Uterus (tissue), 2 donors: ENCODE measurements around the gene ARMC2.

ENCODE experiments used
- POLR2A ChIP-seq, 2 donors: fragments of 450-650 bp; IDR thresholded peaks; one replicate each; pipeline ENCODE4 v1.6.1; 2016; ENCODE audit warnings: antibody characterized with exemption in 2 of 2, mild to moderate bottlenecking in 1 of 2, moderate library complexity in 1 of 2
- TF ChIP-seq, protein P1 (sequence below), 4 experiments: fragments of 200-600 bp in 2 of 4; fragments of 450-650 bp in 2 of 4; sonication (generic) in 2 of 4; IDR thresholded peaks; one replicate each; pipeline ENCODE4 v1.5.1; 2016 to 2019; ENCODE audit warnings: antibody characterized with exemption in 4 of 4, mild to moderate bottlenecking in 2 of 4, moderate library complexity in 1 of 4

DNA sequence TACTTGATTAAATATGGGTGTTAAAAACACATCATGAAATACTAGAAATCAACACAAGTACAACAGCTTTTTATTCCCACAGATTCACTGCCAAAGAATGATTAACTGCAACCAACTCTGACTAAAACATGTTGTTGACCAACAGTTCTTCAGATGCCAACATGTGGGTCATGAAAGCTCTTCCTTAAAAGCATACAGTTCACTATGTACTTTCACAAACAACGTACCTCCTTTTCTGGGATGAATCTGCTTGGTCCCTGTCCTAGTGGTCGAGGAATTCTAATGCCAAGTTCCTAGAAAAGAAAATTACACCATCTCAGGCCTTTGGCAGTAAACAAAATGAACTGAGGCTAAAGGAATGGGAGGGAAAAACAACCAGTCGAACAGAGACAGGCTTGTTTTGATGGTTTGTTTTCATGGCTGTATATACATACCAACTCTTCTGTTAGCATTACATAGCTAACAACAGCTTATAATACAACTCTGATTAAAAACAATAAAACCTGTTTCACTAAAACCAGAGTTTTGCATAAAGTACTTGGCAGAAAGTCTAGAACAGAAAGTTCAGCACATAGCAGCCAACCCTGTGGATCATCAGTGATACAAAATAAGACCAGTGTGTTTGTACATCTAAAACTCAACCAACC, 154.0 kb downstream of the ARMC2 start:
- TF ChIP-seq, protein P1, sequence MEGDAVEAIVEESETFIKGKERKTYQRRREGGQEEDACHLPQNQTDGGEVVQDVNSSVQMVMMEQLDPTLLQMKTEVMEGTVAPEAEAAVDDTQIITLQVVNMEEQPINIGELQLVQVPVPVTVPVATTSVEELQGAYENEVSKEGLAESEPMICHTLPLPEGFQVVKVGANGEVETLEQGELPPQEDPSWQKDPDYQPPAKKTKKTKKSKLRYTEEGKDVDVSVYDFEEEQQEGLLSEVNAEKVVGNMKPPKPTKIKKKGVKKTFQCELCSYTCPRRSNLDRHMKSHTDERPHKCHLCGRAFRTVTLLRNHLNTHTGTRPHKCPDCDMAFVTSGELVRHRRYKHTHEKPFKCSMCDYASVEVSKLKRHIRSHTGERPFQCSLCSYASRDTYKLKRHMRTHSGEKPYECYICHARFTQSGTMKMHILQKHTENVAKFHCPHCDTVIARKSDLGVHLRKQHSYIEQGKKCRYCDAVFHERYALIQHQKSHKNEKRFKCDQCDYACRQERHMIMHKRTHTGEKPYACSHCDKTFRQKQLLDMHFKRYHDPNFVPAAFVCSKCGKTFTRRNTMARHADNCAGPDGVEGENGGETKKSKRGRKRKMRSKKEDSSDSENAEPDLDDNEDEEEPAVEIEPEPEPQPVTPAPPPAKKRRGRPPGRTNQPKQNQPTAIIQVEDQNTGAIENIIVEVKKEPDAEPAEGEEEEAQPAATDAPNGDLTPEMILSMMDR (IDR thresholded peaks at IDR 0.05): peak in 2 of 4 experiments; percentile 14 to 18
- TF ChIP-seq POLR2A (IDR thresholded peaks at IDR 0.05): peak in 1 of 2 donors; percentile 40
